HT1080 (cell line): ENCODE results near the gene PEDS1. TPM values are rescaled to one million over a fixed set of nuclear protein-coding genes. Genes with fewer than 3 reads are reported as not detected.
"Not testable (repeated sequence)": the region's sequence is repeated elsewhere in the genome, so short reads cannot be mapped to it uniquely, and the experiment has no call there.

Source experiments
- DNase-seq: peaks from one replicate; pipeline ENCODE4 v3.0.0-alpha.2; 2015; ENCODE audit warnings: low read depth
- total RNA-seq: library from RNA; depleted of rRNA; stranded (reverse); fragments of >200 nt; shearing (Covaris generic); gene quantifications from 2 replicates; pipeline ENCODE4 v1.2.3, GENCODE V29; 2014

Gene PEDS1
- total RNA-seq, 1 experiment from 2014 or later: 38.7 TPM

DNA sequence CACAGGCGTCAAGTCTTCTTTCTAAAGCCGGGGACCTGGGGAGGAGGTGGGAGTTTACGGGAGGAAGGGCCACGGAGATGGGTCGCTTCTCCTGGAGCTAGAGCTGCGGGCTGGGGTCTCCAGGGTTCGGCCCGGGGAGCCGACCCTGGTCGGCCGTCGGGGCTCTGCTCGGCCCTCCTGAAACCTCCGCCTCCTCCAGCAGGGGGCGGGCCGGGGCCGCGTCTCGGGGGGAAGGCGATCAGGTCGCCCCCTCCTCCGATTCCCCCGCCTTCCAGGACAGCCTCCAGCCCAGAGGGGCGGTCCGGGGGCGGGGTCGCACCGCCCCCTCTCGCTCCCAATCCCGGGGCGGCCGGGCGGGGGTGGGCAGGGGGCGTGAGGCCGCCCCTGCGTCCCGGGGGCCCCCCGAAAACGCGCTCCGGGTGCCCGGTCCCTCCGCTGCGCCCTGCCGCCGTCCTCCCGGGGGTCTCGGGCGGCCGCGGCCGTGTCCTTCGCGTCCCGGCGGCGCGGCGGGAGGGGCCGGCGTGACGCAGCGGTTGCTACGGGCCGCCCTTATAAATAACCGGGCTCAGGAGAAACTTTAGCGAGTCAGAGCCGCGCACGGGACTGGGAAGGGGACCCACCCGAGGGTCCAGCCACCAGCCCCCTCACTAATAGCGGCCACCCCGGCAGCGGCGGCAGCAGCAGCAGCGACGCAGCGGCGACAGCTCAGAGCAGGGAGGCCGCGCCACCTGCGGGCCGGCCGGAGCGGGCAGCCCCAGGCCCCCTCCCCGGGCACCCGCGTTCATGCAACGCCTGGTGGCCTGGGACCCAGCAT, 36.9 kb upstream of the PEDS1 start, which contains the start of gene CEBPB:
TSS of gene CEBPB (plus strand) at position 580 of the 814 bp plus-strand sequence. CDS start at position 784, 204 bp downstream.
- peak; percentile 86 for DNase-seq

DNA sequence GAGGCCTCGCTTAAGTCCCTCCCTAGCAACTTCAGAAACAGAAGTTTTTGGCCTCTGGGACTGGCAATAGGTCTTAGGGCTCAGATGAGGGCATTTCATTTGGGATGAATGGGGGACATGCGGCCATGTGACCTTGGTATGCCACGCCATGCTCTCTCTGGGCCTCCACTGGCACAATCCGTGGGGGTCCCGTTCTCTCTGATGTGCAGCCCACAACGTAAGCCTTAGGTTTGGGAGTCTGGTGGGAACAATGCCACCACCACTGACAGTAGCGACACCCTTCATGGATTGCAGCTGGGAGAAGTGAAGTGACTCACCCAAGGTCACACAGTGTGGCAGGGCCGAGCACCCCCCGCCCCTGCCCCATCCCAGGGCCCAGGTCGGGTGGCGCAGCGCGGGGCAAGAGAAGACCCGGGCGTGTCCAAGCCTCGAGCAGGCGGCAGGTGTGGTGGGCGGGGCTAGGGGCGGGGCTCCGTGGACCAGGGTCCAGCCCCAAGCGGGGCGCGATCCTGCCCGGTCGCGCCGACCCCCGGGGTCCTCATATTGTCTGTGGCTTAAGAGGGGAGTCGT, 36.2 kb upstream of the PEDS1 start:
- DNase-seq: no peak

DNA sequence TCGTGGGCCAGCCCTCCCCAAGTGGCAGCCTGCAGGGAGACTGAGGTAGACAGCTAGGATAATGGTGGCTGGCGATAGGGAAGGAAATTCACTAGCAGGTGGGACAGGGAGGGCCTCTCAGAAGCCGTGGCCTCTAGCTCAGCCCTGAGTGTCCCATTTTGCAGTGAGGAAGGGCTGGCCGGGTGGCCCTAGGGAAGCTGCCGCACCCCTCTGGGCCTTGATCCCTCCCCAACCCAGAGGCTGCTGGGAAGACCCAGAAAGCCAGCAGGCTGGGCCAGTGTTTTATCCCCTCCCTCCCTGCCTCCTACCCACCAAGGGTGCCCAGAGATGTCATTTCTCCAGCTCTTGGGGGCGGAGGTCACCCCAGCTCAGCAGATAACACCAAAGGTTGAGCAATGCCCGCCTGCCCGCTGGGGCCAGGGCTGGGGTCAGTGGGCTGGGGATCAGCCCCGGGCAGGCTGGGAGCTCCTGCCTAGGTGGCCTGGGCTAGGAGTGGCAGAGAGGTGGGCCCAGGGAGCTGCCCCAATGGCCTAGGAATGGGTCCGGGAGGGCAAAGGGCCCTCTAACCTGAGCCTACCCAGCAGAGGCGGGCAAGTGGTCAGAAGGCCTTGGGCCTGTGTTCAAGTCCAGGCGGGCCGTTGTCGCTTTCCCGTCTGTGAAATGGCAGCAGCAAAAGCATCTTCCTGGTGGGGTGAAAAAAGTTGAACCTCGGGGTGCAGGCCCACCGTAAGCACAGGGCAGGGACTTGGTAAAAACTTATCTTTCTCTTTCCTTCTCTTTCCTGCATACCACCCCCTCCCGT, 35.6 kb upstream of the PEDS1 start:
- DNase-seq: no peak

DNA sequence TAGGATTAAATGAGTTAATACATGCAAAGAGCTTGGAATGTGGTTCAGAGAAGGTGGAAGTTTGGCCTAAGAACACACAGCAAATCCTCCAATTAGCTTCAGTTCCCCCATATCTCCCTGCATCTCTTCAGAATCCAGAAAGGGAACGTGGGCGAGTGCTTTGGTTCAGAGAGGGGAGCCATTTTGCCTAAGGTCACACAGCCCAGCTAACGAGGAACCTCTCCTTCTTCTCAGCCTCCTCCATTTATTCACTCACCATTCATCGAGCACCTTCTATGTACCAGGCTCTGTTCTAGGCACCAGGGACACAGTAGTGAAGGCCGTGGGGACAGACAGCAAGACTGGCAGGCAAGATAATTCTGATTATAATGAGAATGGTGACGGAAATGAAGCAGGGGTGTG, 34.8 kb upstream of the PEDS1 start:
- no peak for DNase-seq

DNA sequence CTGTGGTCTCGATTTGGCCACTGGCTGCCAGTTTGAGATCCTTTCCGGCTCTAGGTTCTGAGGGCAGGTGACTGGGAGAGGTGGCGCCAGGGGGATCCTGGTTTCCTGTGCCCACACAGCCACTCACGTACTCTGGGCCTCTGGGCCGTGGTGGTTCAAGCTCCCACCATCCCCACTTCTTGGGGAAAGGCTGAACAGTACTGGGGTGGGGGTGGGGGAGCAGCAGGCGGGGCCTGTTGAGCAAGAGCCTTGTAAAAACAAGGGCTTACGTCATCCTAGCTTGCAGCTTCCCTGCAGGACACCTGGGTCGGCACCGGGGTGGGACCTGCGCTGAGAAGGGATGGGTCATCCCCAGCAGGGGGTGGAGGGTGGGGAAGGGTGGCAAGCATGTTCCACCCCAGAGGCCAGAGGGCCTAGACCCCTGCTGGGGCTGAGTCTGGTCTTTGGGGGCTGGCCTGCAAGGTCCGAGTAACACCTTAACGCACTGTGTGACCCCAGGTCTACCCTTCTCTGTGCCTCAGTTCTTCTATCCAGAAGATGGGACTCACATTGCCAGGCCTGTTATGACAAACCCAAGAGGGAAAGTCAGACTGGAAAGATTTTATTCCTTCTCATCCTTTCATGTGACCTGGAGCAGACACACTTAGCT, 34.0 kb upstream of the PEDS1 start:
- no peak for DNase-seq

DNA sequence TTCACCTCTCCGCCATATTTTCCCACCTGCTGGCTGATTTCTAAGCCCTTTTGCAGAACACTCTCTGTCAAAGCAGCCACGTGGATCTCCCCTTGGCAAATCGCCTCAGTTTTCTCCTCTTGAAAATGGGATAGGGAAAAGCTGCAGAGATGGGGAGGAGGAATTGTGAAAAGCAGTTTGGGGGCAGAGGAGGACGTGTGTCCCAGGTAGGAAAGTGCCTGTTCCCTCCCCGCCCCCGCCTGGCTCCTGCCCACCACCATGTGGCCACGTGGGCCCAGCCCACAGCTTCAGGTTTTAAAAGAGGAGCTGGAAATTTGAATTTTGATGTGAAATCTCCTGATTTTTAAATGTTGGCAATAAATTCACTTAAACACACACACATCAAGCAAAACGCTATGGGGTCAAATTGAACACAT, 33.5 kb upstream of the PEDS1 start:
- no peak for DNase-seq

DNA sequence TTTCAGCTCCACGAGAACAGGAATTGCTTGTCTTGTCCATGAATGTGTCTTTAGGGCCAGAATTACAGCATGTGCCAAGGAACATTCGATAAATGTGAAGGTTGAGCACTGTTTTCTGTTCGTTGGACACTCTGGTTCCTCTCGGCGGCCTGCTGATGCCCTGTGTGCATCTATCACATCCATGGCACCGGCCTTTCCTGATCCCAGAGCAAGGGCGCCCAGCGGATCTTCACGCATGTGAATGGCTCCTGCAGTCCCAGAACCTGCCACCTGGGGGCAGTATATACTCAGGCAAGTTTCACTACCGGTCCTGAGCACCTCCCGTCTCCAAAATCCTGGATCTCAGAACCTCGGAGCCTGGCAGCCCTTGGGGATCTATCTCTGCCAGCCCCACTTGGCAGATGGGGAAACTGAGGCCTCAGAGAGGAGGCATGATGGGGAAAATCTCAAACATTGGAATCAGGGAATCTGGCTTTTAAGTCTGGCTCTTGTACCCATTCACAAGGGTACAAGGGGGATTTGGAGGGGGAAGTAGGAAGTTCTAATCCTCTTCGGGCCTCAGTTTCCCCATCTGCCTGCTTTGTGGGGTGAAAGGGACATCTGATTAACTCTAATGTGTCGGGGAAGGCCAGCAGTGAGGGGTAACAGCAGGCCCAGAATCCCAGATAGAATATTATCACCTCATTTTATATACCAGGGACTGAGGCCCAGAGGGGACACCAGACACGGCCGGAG, 32.8 kb upstream of the PEDS1 start:
- DNase-seq: peak; percentile 70

DNA sequence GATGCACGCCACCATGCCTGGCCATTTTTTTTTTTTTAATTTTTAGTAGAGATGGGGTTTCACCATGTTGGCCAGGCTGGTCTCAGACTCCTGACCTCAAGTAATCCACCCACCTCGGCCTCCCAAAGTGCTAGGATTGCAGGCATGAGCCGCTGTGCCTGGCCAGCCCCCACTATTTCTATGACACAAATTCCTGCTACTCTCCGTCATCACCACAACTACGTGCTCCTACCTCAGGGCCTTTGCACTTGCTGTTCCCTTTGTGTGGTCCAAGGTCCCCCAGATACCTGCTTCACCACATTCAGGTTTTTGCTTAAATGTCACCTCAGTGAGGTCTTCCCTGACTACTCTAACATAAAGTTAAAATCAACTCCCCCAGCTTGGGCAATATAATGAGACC, 31.9 kb upstream of the PEDS1 start:
- no peak for DNase-seq

DNA sequence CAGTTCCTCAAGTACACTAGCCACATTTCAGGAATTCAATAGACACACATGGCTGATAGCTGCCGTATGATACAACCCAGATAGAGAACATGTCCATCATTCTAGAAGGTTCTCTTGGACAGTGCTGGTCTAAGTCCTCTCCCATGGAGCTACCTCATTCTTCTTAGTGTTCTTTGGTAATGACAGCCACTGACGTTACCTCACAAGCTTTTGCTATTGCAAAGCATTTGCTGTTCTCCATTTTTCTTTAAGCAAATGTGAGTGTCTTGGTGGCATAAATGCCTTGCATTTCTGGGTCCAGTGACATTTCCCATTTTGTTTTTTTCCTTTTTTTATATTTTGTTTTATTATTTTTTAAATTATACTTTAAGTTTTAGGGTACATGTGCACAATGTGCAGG, 28.8 kb upstream of the PEDS1 start:
- DNase-seq: no peak

DNA sequence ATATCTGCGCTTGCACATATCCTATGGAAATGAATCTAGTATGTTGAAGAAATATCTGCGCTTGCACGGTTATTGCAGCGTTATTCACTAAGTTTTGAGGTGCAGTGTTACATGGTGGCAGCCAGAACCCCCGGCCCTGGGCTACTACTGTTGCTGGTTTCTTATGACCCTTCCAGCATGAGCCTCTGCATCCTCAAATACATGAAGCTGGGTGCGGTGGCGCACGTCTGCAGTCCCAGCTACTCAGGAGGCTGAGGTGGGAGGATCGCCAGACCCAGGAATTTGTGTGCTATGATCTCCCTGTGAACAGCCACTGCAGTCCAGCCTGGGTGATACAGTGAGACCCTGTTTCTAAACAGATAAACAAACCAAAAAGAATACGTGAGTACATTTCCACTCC, 27.8 kb upstream of the PEDS1 start:
- no peak for DNase-seq

DNA sequence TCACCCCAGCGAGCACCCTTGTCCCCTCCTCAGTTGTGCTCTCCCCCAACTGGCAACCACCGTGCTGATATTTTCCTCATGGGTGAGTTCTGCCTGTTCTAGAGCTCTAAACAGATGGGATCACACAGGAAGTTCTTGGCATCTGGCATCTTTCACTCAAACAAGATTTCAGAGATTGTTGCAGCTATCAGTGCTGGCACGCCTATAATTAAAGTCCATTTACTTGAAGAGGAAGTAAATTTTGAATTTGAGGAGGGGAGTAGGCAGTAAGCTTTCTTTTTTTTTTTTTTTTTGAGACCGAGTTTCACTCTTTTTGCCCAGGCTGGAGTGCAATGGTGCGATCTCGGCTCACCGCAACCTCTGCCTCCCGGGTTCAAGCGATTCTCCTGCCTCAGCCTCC, 25.1 kb upstream of the PEDS1 start:
- DNase-seq: not testable (repeated sequence)

DNA sequence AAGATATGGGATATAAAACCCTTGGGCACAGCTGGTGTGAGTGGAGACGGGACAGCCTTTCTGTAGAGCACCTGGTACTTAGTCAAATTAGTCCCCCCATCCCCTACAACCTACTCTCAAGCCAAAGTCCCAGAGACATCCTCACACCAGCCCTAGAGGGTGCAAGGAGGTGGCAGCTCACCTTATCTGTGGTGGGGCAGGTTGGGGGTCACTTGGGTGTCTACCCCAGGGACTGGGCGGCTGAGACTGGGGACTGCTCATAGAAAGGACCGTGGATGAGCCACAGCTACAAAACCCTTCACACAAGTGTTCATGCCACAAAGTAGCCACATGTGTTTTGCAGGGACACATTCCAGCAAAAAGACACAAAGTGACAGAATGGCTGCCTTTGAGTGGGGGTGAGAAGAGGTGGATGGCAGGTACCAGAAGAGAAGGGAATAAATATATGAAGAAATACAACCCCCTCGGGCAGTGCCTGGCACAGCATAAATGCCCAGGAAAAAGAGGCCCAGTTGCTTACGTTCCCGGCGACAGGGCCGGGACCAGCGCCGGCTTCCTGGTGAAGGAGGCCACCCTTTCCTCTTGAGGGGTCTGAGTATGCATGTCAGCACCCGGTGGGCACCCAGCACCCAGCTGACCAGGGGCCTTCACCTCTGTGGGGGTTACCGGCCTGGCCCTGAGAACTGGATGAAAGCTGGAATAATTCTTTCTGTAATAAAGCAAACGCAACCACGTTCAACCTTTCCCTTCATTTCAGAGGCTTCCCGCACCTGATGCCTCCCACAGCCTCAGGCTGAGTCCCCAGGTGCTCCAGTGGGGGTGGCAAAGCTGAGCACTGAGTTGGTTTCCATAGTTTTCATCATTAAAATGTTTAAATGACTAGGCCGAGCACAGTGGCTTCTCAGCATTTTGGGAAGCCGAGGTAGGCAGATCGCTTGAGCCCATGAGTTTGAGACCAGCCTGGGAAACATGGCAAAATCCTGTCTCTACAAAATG, 22.7 kb upstream of the PEDS1 start:
- DNase-seq: no peak

DNA sequence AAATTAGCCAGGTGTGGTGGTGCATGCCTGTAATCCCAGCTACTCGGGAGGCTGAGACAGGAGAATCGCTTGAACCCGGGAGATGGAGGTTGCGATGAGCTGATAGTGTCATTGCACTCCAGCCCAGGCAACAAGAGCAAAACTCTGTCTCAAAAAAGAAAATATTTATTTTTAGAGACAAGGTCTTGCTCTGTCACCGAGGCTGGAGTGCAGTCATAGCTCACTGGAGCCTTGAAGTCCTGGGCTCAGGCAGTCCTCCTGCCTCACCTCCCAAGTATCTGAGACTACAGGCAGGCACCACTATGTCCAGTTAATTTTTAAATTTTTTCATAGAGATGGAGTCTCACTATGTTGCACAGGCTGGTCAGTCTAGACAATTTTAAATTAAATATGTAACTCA, 20.9 kb upstream of the PEDS1 start:
- DNase-seq: no peak

DNA sequence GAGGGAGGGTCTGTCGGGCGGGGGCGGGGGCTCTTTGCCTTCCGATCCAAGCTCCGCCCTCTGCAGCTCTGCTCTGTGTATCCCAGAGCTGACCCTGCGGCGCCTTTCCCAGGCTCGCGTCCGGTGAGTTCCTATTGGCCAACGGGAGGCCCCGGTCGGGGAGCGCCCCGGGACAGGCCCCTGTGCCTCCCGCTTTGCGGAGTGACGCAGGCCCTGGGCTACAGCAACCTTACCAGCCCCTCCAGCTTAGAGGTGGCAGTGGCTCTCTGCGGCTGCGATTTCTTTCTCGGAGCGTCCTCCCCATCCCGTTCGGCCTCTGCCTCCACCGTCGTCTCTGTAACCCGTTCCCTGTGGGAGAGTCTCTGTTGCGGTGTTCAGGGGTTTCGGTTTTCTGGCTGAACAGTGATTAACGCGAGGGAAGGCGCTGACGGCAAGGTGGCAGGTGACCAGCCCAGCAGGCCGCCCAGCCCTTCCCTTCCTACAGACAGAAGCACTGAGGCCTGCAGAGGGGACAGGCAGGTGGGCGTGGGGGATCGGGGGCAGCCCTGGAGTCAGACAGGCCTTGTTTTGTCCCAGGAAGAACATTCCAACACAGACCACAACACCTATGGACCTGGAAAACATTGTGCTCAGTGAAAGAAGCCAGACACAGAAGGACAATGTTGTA, 19.0 kb upstream of the PEDS1 start:
- peak; percentile 52 for DNase-seq

DNA sequence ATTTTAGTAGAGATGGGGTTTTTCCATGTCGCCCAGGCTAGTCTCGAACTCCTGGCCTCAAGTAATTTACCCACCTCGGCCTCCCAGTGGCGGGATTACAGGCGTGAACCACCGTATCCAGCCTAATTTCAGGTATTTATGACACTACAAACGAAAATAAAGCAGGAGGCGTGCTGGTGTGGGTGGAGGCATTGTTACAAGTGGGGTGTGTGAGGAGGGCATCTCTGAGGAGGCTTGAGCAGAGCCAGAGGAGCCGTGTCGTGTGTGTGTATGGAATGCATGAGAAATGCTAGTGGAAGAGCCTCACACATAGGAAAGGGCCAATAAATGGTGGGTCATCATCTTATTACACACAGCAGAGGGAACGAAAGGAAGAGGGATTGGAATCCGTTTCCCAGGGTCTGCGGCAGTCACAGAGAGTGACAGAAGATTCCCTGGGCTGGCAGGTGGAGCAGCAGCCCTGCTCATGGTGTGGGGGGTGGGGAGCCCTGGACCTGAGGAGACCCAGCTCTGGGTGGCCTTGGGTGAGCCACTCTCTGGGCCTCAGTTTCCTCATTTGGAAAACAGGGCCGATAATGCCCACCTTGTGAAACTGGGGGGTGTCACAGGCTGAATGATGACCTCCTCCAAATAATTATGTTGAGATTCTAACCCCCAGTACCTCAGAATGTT, 17.2 kb upstream of the PEDS1 start:
- no peak for DNase-seq

DNA sequence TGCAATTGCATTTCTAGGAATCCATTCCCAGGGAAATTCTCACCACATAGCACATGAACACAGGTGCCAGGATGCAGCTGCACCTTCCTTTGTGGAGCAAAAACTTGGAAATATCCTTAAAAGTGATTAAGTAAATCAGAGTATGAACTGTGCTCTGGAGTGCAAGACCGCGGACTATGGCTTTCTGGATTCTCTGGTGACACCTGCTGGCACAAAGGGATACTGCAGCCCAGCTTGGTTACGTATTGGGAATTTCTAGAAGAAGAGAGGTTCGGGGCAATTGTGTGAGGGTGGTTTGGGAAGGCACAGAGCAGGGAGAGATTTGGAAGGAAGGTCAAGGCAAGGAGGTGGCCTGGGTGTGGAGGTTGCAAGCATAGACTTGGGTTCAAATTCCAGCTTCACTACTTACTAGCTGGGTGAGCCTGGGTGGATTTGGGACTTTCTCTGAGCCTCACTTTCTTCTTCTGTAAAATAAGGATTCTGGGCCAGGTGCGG, 15.9 kb upstream of the PEDS1 start:
- peak; percentile 76 for DNase-seq

DNA sequence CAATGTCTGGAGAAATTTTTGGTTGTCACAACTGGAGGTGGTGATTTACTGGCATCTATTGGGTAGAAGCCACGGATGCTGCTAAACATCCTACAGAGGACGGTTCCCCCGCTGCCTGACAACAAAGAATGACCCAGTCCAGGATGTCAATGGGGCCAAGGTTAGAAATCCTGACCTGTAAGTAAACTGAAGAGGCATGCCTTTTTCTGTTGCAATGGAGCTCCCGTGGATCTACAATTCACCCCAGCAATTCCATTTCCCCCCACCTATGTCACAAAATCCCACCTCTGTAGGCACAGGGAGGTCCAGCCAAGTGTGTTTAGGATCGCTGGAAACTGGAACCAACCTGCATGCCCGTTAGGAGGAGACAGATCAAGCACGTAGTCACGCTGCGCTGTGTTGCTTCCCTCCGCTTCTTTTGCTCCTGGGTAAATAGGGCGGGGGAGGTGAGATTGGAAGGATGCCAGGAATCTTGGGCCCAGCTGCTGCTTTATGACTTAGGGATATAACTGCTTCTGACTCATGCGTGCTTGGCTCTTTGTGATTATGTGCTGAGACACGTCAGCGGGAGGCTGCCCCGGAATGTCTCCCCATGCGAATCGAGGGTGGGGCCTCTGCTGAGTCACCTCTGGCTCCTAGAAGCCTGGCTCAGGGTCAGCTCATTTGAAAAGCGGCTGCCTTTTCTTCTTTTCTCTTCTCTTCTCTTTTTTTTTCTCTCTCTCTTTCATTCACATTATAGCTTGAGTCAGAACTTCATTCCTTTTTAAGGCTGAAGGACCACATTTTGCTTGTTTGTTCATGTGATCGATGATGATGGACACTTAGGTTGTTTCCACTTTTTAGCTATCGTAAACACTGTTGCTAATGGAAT, 12.4 kb upstream of the PEDS1 start:
- DNase-seq: peak; percentile 100
